SK-N-SH (cell line): ENCODE measurements around the gene P3H2. TPM values are rescaled to one million over a fixed set of nuclear protein-coding genes. Genes with fewer than 3 reads are reported as not detected.

Source experiments
- CTCF ChIA-PET: fragments of 300-600, 350-600 bp; formaldehyde crosslinking; extraction: SDS; loops from one replicate; lab custom pipeline; 2021; lab: Yijun Ruan, JAX
- POLR2A ChIA-PET: fragments of 350-600 bp; sonication (Branson Sonifier 250); formaldehyde crosslinking; extraction: SDS; loops from one replicate; lab custom pipeline; 2020; ENCODE audit warnings: antibody characterized with exemption, inconsistent platforms; lab: Yijun Ruan, JAX
- DNase-seq: peaks from one replicate; pipeline ENCODE4 v3.0.0; 2012
- H2AFZ ChIP-seq: fragments of 200-600 bp; sonication (generic); 2 replicates; pipeline ENCODE4 v1.8.1; 2016; ENCODE audit warnings: antibody characterized with exemption, mild to moderate bottlenecking, low read depth
- H3F3A ChIP-seq: fragments of 200-600 bp; sonication (generic); replicated peaks from 2 replicates; pipeline ENCODE3; 2016; ENCODE audit warnings: antibody characterized with exemption, mild to moderate bottlenecking; ENCODE audit not compliant: insufficient read depth
- H3K27ac ChIP-seq, 2 experiments: fragments of 200-500 bp in 1 of 2; fragments of 200-600 bp in 1 of 2; sonication (Bioruptor generic) in 1 of 2; sonication (generic), shearing (Covaris generic) in 1 of 2; 2 replicates each; pipeline versions ENCODE4 v1.5.1 to v1.6.1; 2014 to 2016; ENCODE audit warnings: low read depth in 2 of 2, inconsistent platforms in 1 of 2, low read length in 1 of 2, mild to moderate bottlenecking in 1 of 2, mixed read lengths in 1 of 2
- H3K27me3 ChIP-seq: fragments of 200-600 bp; sonication (generic), shearing (Covaris generic); 2 replicates; pipeline ENCODE4 v1.6.1; 2016; ENCODE audit warnings: mixed run types; ENCODE audit not compliant: insufficient read depth
- H3K36me3 ChIP-seq, 2 experiments: fragments of 200-500 bp in 1 of 2; fragments of 200-600 bp in 1 of 2; sonication (Bioruptor generic) in 1 of 2; sonication (generic) in 1 of 2; replicated peaks in 1 of 2; 2 replicates each; pipeline versions ENCODE3 to v1.5.1; 2014 to 2016; ENCODE audit warnings: low read length in 1 of 2, mild to moderate bottlenecking in 1 of 2; ENCODE audit not compliant: insufficient read depth in 2 of 2, control insufficient read depth in 1 of 2
- H3K4me1 ChIP-seq, 2 experiments: fragments of 200-500 bp in 1 of 2; fragments of 200-600 bp in 1 of 2; sonication (Bioruptor generic) in 1 of 2; sonication (generic), shearing (Covaris generic) in 1 of 2; 2 replicates each; pipeline versions ENCODE4 v1.5.1 to v1.6.1; 2014 to 2016; ENCODE audit warnings: low read depth in 1 of 2, low read length in 1 of 2, mixed run types in 1 of 2; ENCODE audit not compliant: insufficient read depth in 2 of 2, control insufficient read depth in 1 of 2
- H3K4me2 ChIP-seq: fragments of 200-600 bp; sonication (generic), shearing (Covaris generic); 2 replicates; pipeline ENCODE4 v1.6.1; 2017; ENCODE audit warnings: mixed run types
- H3K4me3 ChIP-seq, 2 experiments: fragments of 200-500 bp in 1 of 2; fragments of 200-600 bp in 1 of 2; sonication (Bioruptor generic) in 1 of 2; sonication (generic), shearing (Covaris generic) in 1 of 2; 2 replicates each; pipeline versions ENCODE4 v1.5.1 to v1.8.1; 2014 to 2016; ENCODE audit warnings: low read depth in 2 of 2, inconsistent platforms in 1 of 2, low read length in 1 of 2, mild to moderate bottlenecking in 1 of 2, mixed read lengths in 1 of 2, moderate library complexity in 1 of 2
- H3K79me2 ChIP-seq: fragments of 200-600 bp; sonication (generic); 2 replicates; pipeline ENCODE4 v1.8.1; 2017; ENCODE audit warnings: mild to moderate bottlenecking; ENCODE audit not compliant: insufficient read depth
- H3K9ac ChIP-seq: fragments of 200-600 bp; sonication (generic); 2 replicates; pipeline ENCODE4 v1.6.1; 2017; ENCODE audit warnings: mixed run types
- H3K9me2 ChIP-seq: fragments of 200-600 bp; sonication (generic); 2 replicates; pipeline ENCODE4 v1.6.1; 2017; ENCODE audit warnings: mixed run types
- H3K9me3 ChIP-seq: fragments of 200-600 bp; sonication (generic); 2 replicates; pipeline ENCODE4 v1.6.1; 2017; ENCODE audit warnings: mixed run types, mild to moderate bottlenecking, moderate library complexity
- H4K20me1 ChIP-seq: fragments of 200-600 bp; sonication (generic); 2 replicates; pipeline ENCODE4 v1.6.1; 2017; ENCODE audit warnings: mild to moderate bottlenecking, mixed run types; ENCODE audit not compliant: insufficient read depth
- CHD2 ChIP-seq: fragments of 150-350 bp; IDR thresholded peaks from 2 replicates; pipeline ENCODE4 v1.6.1; 2018; ENCODE audit warnings: low read length; ENCODE audit not compliant: partially characterized antibody
- EZH2phosphoT487 ChIP-seq: fragments of 200-600 bp; sonication (generic); IDR thresholded peaks from 2 replicates; pipeline ENCODE4 v1.6.1; 2017; ENCODE audit warnings: low read depth, mixed run types, mild to moderate bottlenecking, antibody characterized with exemption, moderate library complexity, borderline replicate concordance
- FOXJ3 ChIP-seq: sonication (generic); formaldehyde crosslinking; IDR thresholded peaks from 2 replicates; pipeline ENCODE4 v1.5.1; 2020; ENCODE audit warnings: mild to moderate bottlenecking, missing genetic modification reagents
- GABPA ChIP-seq: IDR thresholded peaks from 2 replicates; pipeline ENCODE4 v1.4.0; 2012; ENCODE audit warnings: low read depth, mild to moderate bottlenecking
- GATA2 ChIP-seq: sonication (generic); formaldehyde crosslinking; IDR thresholded peaks from 2 replicates; pipeline ENCODE4 v1.5.0; 2020; ENCODE audit warnings: mild to moderate bottlenecking, missing genetic modification reagents
- JUND ChIP-seq: IDR thresholded peaks from 2 replicates; pipeline ENCODE4 v1.4.0; 2012
- NRF1 ChIP-seq: IDR thresholded peaks from 2 replicates; pipeline ENCODE4 v1.6.1; 2012; ENCODE audit warnings: low read depth, mild to moderate bottlenecking, low read length
- RCOR1 ChIP-seq: fragments of 150-350 bp; IDR thresholded peaks from 2 replicates; pipeline ENCODE4 v1.6.1; 2017; ENCODE audit warnings: antibody characterized with exemption, low read length
- SIN3A ChIP-seq: IDR thresholded peaks from 2 replicates; pipeline ENCODE4 v1.6.1; 2012; ENCODE audit warnings: low read depth, mild to moderate bottlenecking, low read length, moderate library complexity, borderline replicate concordance
- SMC3 ChIP-seq: IDR thresholded peaks from 2 replicates; pipeline ENCODE4 v1.6.1; 2012; ENCODE audit warnings: low read depth, low read length, improper control_type of control experiment
- TCF12 ChIP-seq: IDR thresholded peaks from 2 replicates; pipeline ENCODE4 v1.4.0; 2012
- YY1 ChIP-seq: IDR thresholded peaks from 2 replicates; pipeline ENCODE4 v1.4.0; 2012; ENCODE audit warnings: low read depth, mild to moderate bottlenecking
- WGBS: methylation state at CpG from one replicate; pipeline ENCODE4 v1.1.6; 2017; ENCODE audit warnings: low lambda C conversion rate; 5-methylcytosine and 5-hydroxymethylcytosine counted together
- polyA plus RNA-seq, 3 experiments: library from polyadenylated mRNA; depleted of rRNA; stranded (reverse); fragments of >200 nt; gene quantifications; 2 replicates each; pipeline ENCODE4 v1.2.3, GENCODE V29; 2012
- TF ChIP-seq, protein P1 (sequence below): fragments of 200-600 bp; sonication (generic); IDR thresholded peaks from 2 replicates; pipeline ENCODE4 v1.6.1; 2017; ENCODE audit warnings: antibody characterized with exemption, mild to moderate bottlenecking, moderate library complexity
- TF ChIP-seq, protein P2 (sequence below): IDR thresholded peaks from 2 replicates; pipeline ENCODE4 v1.4.0; 2012; ENCODE audit warnings: low read depth, borderline replicate concordance
- TF ChIP-seq, protein P3 (sequence below): fragments of 150-350 bp; IDR thresholded peaks from 2 replicates; pipeline ENCODE4 v1.6.1; 2017; ENCODE audit warnings: antibody characterized with exemption, low read length, low read depth, borderline replicate concordance

The P3H2 gene
- polyA plus RNA-seq, 1 of the 3 experiments (the other 2 are of a cell fraction), result 2.8 TPM

DNA sequence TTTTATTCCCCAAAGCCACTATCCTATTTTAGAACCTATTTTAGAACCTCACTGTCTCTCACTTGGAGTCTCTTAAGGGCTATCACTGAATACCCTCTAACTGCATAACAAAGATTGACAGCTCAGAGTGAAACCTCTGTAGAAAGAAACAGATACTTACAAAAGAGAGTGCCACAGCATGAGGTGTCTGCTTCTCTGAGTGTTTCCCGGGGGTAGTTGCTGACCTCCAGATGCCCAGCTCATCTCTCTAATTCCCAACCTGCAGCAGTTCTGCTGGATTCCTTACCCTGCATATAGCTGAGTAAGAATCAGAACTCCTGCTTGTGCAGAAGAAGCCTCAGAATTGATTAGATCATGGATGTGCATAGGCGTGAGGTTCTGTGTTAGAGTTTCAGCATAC is 34.5 kb downstream of the P3H2 start:
- Histone ChIP-seq H3K9ac (no peak overlapping the region), H3K4me2 (no peak overlapping the region), H2AFZ (no peak overlapping the region), H3K4me3 (no peak overlapping the region), H3K9me3 (no peaks in the 10 kb centered on the region), H3K9me2 (no peaks in the 10 kb centered on the region), H3F3A (no peaks in the 10 kb centered on the region), H3K36me3 (no peaks in the 10 kb centered on the region), H3K27ac (no peak overlapping the region), H4K20me1 (no peaks in the 10 kb centered on the region), H3K27me3 (no peaks in the 10 kb centered on the region; the same call in 1 of the 2 replicates), H3K4me1 (no peaks in the 10 kb centered on the region), H3K79me2 (no peaks in the 10 kb centered on the region)
- TF ChIP-seq, protein P1, sequence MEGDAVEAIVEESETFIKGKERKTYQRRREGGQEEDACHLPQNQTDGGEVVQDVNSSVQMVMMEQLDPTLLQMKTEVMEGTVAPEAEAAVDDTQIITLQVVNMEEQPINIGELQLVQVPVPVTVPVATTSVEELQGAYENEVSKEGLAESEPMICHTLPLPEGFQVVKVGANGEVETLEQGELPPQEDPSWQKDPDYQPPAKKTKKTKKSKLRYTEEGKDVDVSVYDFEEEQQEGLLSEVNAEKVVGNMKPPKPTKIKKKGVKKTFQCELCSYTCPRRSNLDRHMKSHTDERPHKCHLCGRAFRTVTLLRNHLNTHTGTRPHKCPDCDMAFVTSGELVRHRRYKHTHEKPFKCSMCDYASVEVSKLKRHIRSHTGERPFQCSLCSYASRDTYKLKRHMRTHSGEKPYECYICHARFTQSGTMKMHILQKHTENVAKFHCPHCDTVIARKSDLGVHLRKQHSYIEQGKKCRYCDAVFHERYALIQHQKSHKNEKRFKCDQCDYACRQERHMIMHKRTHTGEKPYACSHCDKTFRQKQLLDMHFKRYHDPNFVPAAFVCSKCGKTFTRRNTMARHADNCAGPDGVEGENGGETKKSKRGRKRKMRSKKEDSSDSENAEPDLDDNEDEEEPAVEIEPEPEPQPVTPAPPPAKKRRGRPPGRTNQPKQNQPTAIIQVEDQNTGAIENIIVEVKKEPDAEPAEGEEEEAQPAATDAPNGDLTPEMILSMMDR, result no peak
- TF ChIP-seq YY1 (no peak), GABPA (no peak), CHD2 (no peak), SIN3A (no peak), TCF12 (no peak), GATA2 (CRISPR knock-in tag) (no peak)
- TF ChIP-seq, protein P2, sequence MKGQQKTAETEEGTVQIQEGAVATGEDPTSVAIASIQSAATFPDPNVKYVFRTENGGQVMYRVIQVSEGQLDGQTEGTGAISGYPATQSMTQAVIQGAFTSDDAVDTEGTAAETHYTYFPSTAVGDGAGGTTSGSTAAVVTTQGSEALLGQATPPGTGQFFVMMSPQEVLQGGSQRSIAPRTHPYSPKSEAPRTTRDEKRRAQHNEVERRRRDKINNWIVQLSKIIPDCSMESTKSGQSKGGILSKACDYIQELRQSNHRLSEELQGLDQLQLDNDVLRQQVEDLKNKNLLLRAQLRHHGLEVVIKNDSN, result no peak
- TF ChIP-seq, protein P3, sequence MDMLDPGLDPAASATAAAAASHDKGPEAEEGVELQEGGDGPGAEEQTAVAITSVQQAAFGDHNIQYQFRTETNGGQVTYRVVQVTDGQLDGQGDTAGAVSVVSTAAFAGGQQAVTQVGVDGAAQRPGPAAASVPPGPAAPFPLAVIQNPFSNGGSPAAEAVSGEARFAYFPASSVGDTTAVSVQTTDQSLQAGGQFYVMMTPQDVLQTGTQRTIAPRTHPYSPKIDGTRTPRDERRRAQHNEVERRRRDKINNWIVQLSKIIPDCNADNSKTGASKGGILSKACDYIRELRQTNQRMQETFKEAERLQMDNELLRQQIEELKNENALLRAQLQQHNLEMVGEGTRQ, result no peak
- 27% methylated on average over 2 of the region's 2 CpGs for WGBS
- POLR2A ChIA-PET, result no interaction called here
- CTCF ChIA-PET, result interaction anchor here (1.5 kb wide), 1 partner anchor 10 kb away, joined by 3 read pairs; no protein-coding TSS in a partner anchor
- DNase-seq, result no peak

DNA sequence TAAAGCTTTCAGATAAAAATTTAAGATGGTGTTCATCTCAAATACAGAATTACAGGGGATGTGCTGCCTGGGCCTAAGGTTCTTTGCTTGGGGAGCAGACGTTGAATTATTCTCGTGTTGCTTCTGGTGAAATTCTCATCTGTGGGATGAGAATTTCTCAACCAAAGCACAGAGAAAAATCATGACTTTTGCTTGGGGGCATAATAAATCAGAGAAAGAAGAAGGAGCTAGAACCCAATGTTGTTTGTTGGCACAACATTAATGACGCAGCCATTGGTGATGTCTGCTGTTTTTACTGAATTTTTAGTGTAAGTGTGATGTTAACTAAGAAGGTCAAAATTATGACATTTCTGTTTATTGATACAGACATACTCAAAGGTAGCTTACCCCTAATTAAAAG is 35.7 kb downstream of the P3H2 start:
- WGBS, result 44% methylated on average over 3 of the region's 3 CpGs
- Histone ChIP-seq H3K4me3 (no peak overlapping the region), H3K36me3 (no peaks in the 10 kb centered on the region), H3K9me3 (no peaks in the 10 kb centered on the region), H3F3A (no peaks in the 10 kb centered on the region), H3K4me2 (no peak overlapping the region), H3K27ac (no peak overlapping the region), H3K79me2 (no peaks in the 10 kb centered on the region), H3K27me3 (no peaks in the 10 kb centered on the region; the same call in 1 of the 2 replicates), H3K9ac (no peak overlapping the region), H3K4me1 (no peaks in the 10 kb centered on the region), H2AFZ (no peak overlapping the region), H3K9me2 (no peaks in the 10 kb centered on the region), H4K20me1 (no peaks in the 10 kb centered on the region)
- ChIA-PET POLR2A (no interaction called here), CTCF (interaction anchor here (1.5 kb wide), 1 partner anchor 12 kb away, joined by 3 read pairs; no protein-coding TSS in a partner anchor)
- TF ChIP-seq, protein P2, result no peak
- no peak for TF ChIP-seq GABPA
- no peak for TF ChIP-seq SMC3
- no peak for TF ChIP-seq RCOR1
- no peak for TF ChIP-seq YY1
- TF ChIP-seq SIN3A, result no peak
- no peak for TF ChIP-seq JUND
- no peak for TF ChIP-seq FOXJ3 (CRISPR knock-in tag)
- no peak for TF ChIP-seq EZH2phosphoT487
- TF ChIP-seq NRF1, result no peak
- no peak for DNase-seq
